MM.1S (cell line): ENCODE data around the gene PARVA.

ENCODE experiments used
- DNase-seq: peaks from one replicate; pipeline ENCODE4 v3.0.0-alpha.2; 2015
- H2AFZ ChIP-seq: fragments of 300-600 bp; sonication (generic); 2 replicates; pipeline ENCODE4 v1.6.0; 2016; ENCODE audit warnings: antibody characterized with exemption, low read length
- H3F3A ChIP-seq: fragments of 300-600 bp; sonication (generic); 2 replicates; pipeline ENCODE4 v1.6.1; 2016; ENCODE audit warnings: mild to moderate bottlenecking, antibody characterized with exemption, low read length, moderate library complexity, mixed read lengths; ENCODE audit not compliant: insufficient read depth
- H3K27ac ChIP-seq: fragments of 300-600 bp; sonication (generic); 2 replicates; pipeline ENCODE4 v1.5.1; 2016; ENCODE audit warnings: mild to moderate bottlenecking, low read length
- H3K27me3 ChIP-seq: fragments of 300-600 bp; sonication (generic); replicated peaks from 2 replicates; pipeline ENCODE4 v1.6.0; 2016; ENCODE audit warnings: low read length; ENCODE audit not compliant: insufficient read depth
- H3K36me3 ChIP-seq: fragments of 300-600 bp; sonication (generic); replicated peaks from 2 replicates; pipeline ENCODE4 v1.6.1; 2016; ENCODE audit warnings: mild to moderate bottlenecking, low read length, mixed read lengths; ENCODE audit not compliant: insufficient read depth
- H3K4me1 ChIP-seq: fragments of 300-600 bp; sonication (generic); 2 replicates; pipeline ENCODE4 v1.6.1; 2016; ENCODE audit warnings: low read length, mixed read lengths
- H3K4me2 ChIP-seq: fragments of 300-600 bp; sonication (generic); 2 replicates; pipeline ENCODE4 v1.6.0; 2016; ENCODE audit warnings: low read depth, low read length
- H3K4me3 ChIP-seq: fragments of 300-600 bp; sonication (generic); 2 replicates; pipeline ENCODE4 v1.5.1; 2016; ENCODE audit warnings: low read length, mixed read lengths
- H3K79me2 ChIP-seq: fragments of 300-600 bp; sonication (generic); 2 replicates; pipeline ENCODE4 v1.6.1; 2016; ENCODE audit warnings: mixed run types, low read length, mixed read lengths
- H3K9ac ChIP-seq: fragments of 300-600 bp; sonication (generic); 2 replicates; pipeline ENCODE4 v1.6.1; 2016; ENCODE audit warnings: low read length, mixed read lengths
- H3K9me2 ChIP-seq: fragments of 300-600 bp; sonication (generic); replicated peaks from 2 replicates; pipeline ENCODE4 v1.6.1; 2016; ENCODE audit warnings: mild to moderate bottlenecking, low read length, mixed read lengths; ENCODE audit not compliant: insufficient read depth
- H3K9me3 ChIP-seq: fragments of 300-600 bp; sonication (generic); replicated peaks from 2 replicates; pipeline ENCODE4 v1.6.1; 2016; ENCODE audit warnings: mild to moderate bottlenecking, low read length, mixed read lengths; ENCODE audit not compliant: insufficient read depth
- H4K20me1 ChIP-seq: fragments of 300-600 bp; sonication (generic); 2 replicates; pipeline ENCODE4 v1.6.1; 2016; ENCODE audit warnings: mild to moderate bottlenecking, low read length, moderate library complexity, mixed read lengths; ENCODE audit not compliant: insufficient read depth
- CTCF ChIP-seq: fragments of 300-600 bp; sonication (generic); IDR thresholded peaks from 2 replicates; pipeline ENCODE4 v1.5.1; 2016; ENCODE audit warnings: antibody characterized with exemption, low read length, mixed read lengths
- EZH2 ChIP-seq: fragments of 300-600 bp; sonication (generic); optimal IDR thresholded peaks from 2 replicates; pipeline ENCODE3; 2017; ENCODE audit warnings: low read depth, mild to moderate bottlenecking, antibody characterized with exemption, low read length, mixed read lengths
- EZH2phosphoT487 ChIP-seq: fragments of 300-600 bp; sonication (generic); IDR thresholded peaks from 2 replicates; pipeline ENCODE4 v1.6.1; 2018; ENCODE audit warnings: antibody characterized with exemption, low read length

The PARVA gene

GRCh38 chr11:12512132-12512531, 134.8 kb downstream of the PARVA start:
- Histone ChIP-seq H3K4me3 (no peak overlapping the region), H3K36me3 (no peaks in the 10 kb centered on the region), H3K27me3 (no peaks in the 10 kb centered on the region), H3K4me2 (no peak overlapping the region), H3K4me1 (no peaks in the 10 kb centered on the region), H3K9ac (no peak overlapping the region), H3K27ac (no peak overlapping the region), H4K20me1 (no peaks in the 10 kb centered on the region), H3F3A (no peaks in the 10 kb centered on the region), H3K9me3 (no peaks in the 10 kb centered on the region), H3K79me2 (no peaks in the 10 kb centered on the region), H2AFZ (no peak overlapping the region), H3K9me2 (no peaks in the 10 kb centered on the region)
- TF ChIP-seq CTCF (no peak), EZH2 (no peak), EZH2phosphoT487 (no peak)
- DNase-seq, result no peak

GRCh38 chr11:12512826-12513395, 135.5 kb downstream of the PARVA start:
- Histone ChIP-seq H3K9me3 (no peaks in the 10 kb centered on the region), H3K4me3 (no peak overlapping the region), H3F3A (no peaks in the 10 kb centered on the region), H2AFZ (no peak overlapping the region), H3K36me3 (no peaks in the 10 kb centered on the region), H4K20me1 (no peaks in the 10 kb centered on the region), H3K4me1 (no peaks in the 10 kb centered on the region), H3K9ac (no peak overlapping the region), H3K27me3 (no peaks in the 10 kb centered on the region), H3K9me2 (no peaks in the 10 kb centered on the region), H3K4me2 (no peak overlapping the region), H3K27ac (no peak overlapping the region), H3K79me2 (no peaks in the 10 kb centered on the region)
- DNase-seq, result no peak
- TF ChIP-seq EZH2 (no peak), CTCF (no peak), EZH2phosphoT487 (no peak)

GRCh38 chr11:12516387-12517105, 139.2 kb downstream of the PARVA start:
- Histone ChIP-seq H3K9me2 (no peaks in the 10 kb centered on the region), H3K36me3 (no peaks in the 10 kb centered on the region), H3K79me2 (no peaks in the 10 kb centered on the region), H3K4me2 (no peak overlapping the region), H3K4me1 (no peaks in the 10 kb centered on the region; the same call in 1 of the 2 replicates), H4K20me1 (no peaks in the 10 kb centered on the region), H3K9me3 (no peaks in the 10 kb centered on the region), H3F3A (no peaks in the 10 kb centered on the region), H3K9ac (no peak overlapping the region), H2AFZ (no peak overlapping the region), H3K4me3 (no peak overlapping the region), H3K27ac (no peak overlapping the region), H3K27me3 (no peaks in the 10 kb centered on the region)
- no peak for TF ChIP-seq EZH2
- DNase-seq, result no peak

GRCh38 chr11:12517306-12517705, 139.9 kb downstream of the PARVA start:
- no peaks in the 10 kb centered on the region for H4K20me1 ChIP-seq
- no peaks in the 10 kb centered on the region for H3K79me2 ChIP-seq
- no peaks in the 10 kb centered on the region for H3K27me3 ChIP-seq
- no peak overlapping the region for H3K9ac ChIP-seq
- no peak overlapping the region for H3K27ac ChIP-seq
- no peaks in the 10 kb centered on the region; the same call in 1 of the 2 replicates for H3K4me1 ChIP-seq
- H3K4me2 ChIP-seq, result no peak overlapping the region
- DNase-seq, result no peak
- no peaks in the 10 kb centered on the region for H3F3A ChIP-seq
- no peak for TF ChIP-seq CTCF
- no peak for TF ChIP-seq EZH2phosphoT487
- no peak for TF ChIP-seq EZH2
- no peak overlapping the region for H3K4me3 ChIP-seq
- no peaks in the 10 kb centered on the region for H3K36me3 ChIP-seq
- no peaks in the 10 kb centered on the region for H3K9me3 ChIP-seq
- no peaks in the 10 kb centered on the region for H3K9me2 ChIP-seq
- H2AFZ ChIP-seq, result no peak overlapping the region
